Gastrocnemius medialis (tissue), 4 donors: ENCODE results near the gene C16orf96.

Source experiments
- CTCF ChIP-seq, 5 experiments: fragments of 450-650 bp in 3 of 5; fragments of 200-600 bp in 2 of 5; sonication (generic) in 2 of 5; IDR thresholded peaks in 4 of 5; conservative IDR thresholded peaks in 1 of 5; 1 replicate in 4 of 5; 2 replicates in 1 of 5; pipeline ENCODE4 v1.5.1; 2016 to 2019; ENCODE audit warnings: antibody characterized with exemption in 5 of 5, mild to moderate bottlenecking in 3 of 5, moderate library complexity in 3 of 5
- POLR2A ChIP-seq, 2 donors: fragments of 450-650 bp; IDR thresholded peaks; one replicate each; pipeline ENCODE4 v1.6.1; 2017; ENCODE audit warnings: antibody characterized with exemption in 2 of 2, mild to moderate bottlenecking in 2 of 2, moderate library complexity in 2 of 2

- TF ChIP-seq POLR2A (IDR thresholded peaks at IDR 0.05): no peak
- no peak for TF ChIP-seq CTCF (IDR thresholded peaks at IDR 0.05 in 4 of 5, conservative IDR thresholded peaks at IDR 0.05 in 1 of 5)
These were observed 30.4 kb upstream of the C16orf96 start for GRCh38 chr16:4525634-4526277.
